ENCODE measurements around the gene DOC2B. TPM values are rescaled to one million over a fixed set of nuclear protein-coding genes. Genes with fewer than 3 reads are reported as not detected.

DOC2B gene
- polyA plus RNA-seq, 1 donor (not counting 4 experiments of a cell fraction or from before 2014, with no cell fraction given), result not detected

GRCh38 chr17:148757-149156 is 32.7 kb downstream of the DOC2B start:
- no peak for TF ChIP-seq EZH2 (IDR thresholded peaks at IDR 0.05; ENCODE audit: low read length)
- TF ChIP-seq CTCF (optimal IDR thresholded peaks at IDR 0.05 in 1 of 3, IDR thresholded peaks at IDR 0.05 in 1 of 3, conservative IDR thresholded peaks at IDR 0.05 in 1 of 3; ENCODE audit: extremely low read depth in 1 of 3, insufficient read depth in 2 of 3, low read length in 3 of 3), result no peak
- no peak overlapping the region for H3K27ac ChIP-seq (ENCODE audit: control insufficient read depth, insufficient read depth, low read length)
- no peaks in the 10 kb centered on the region for H3K4me1 ChIP-seq (ENCODE audit: control insufficient read depth, extremely low read depth, insufficient read depth, low read length)
- H3K79me2 ChIP-seq (ENCODE audit: control insufficient read depth, insufficient read depth, low read length), result no peaks in the 10 kb centered on the region
- FAIRE-seq (no peak), DNase-seq (ENCODE audit: low read depth, low spot score) (no peak)
- no peaks in the 10 kb centered on the region for H3K27me3 ChIP-seq (ENCODE audit: control insufficient read depth, extremely low read depth, insufficient read depth, low read length)
- H4K20me1 ChIP-seq (ENCODE audit: control insufficient read depth, extremely low read depth, insufficient read depth, low read length), result no peaks in the 10 kb centered on the region
- dilution Hi-C loops (cut with MboI; ENCODE audit: extremely low pct_ligation_motif_present, low sequenced_read_pairs), result no loop called here
- no peak overlapping the region for H2AFZ ChIP-seq (ENCODE audit: control insufficient read depth, low read length)
- H3K4me3 ChIP-seq (ENCODE audit: control insufficient read depth in 2 of 3, extremely low read depth in 1 of 3, insufficient read depth in 2 of 3, low read depth in 1 of 3, low read length in 3 of 3), result no peak overlapping the region
- H3K9me3 ChIP-seq (ENCODE audit: control insufficient read depth, low read depth, low read length), result no peaks in the 10 kb centered on the region
- no peak overlapping the region for H3K4me2 ChIP-seq (ENCODE audit: control insufficient read depth, extremely low read depth, insufficient read depth, low read depth, low read length)
- H3K36me3 ChIP-seq (ENCODE audit: control insufficient read depth in 2 of 2, extremely low read depth in 1 of 2, insufficient read depth in 2 of 2, low read length in 2 of 2), result no peaks in the 10 kb centered on the region
- no peak overlapping the region for H3K9ac ChIP-seq (ENCODE audit: control insufficient read depth, extremely low read depth, insufficient read depth, low read length)
- H3K9me1 ChIP-seq (ENCODE audit: control insufficient read depth, extremely low read depth, insufficient read depth, low read length), result no peaks in the 10 kb centered on the region

DNA sequence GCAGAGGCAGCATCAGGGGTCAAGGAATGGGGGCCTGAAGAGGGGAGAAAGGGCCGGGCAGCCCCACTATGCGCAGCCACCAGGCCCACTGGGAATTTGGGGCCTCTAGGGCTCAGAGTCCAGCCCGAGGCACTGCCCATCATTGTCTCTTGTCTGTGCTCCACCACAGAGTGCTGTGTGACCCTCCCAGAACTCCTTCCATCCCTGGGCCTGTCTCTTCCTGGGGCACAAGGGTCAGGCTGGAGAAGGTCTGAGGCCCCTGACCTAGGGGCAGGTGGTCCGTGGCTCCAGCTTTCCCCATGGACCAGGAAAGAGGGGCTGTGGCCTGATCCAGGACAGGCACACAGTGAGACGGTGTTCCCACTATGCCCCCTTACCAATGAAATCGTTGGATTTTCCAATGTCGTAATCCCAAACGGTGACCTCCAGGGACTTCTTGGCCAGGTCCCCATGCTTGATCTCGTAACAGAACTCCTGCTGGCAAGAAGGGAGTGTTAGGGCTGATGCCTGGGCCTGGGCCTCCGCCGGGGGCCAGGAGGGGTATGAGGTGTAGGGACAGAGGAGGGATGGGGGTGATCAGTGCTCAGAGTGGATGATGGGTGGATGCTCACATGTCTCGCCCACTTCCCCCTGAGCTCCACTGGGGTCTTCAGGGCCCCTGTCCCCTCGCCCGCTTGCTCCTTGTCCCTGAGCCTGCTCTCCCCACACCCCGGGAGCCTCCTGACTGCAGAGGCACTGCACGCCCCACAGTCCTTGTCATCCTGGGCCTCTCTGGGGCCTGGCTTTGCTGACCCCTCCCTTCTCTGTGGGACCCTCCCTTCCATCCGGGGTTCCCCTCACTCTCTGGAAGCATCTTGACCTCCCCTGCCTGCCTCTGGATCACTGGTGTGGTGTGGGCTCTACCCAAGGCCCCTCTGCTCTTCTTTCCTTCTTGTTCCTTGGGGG is 33.4 kb downstream of the DOC2B start:
- Histone ChIP-seq H3K9me1 (ENCODE audit: control insufficient read depth, extremely low read depth, insufficient read depth, low read length) (no peaks in the 10 kb centered on the region), H3K4me2 (ENCODE audit: control insufficient read depth, extremely low read depth, insufficient read depth, low read depth, low read length) (no peak overlapping the region), H3K9me3 (ENCODE audit: control insufficient read depth, low read depth, low read length) (no peaks in the 10 kb centered on the region), H4K20me1 (ENCODE audit: control insufficient read depth, extremely low read depth, insufficient read depth, low read length) (no peaks in the 10 kb centered on the region), H3K4me3 (ENCODE audit: control insufficient read depth in 2 of 3, extremely low read depth in 1 of 3, insufficient read depth in 2 of 3, low read depth in 1 of 3, low read length in 3 of 3) (no peak overlapping the region), H3K79me2 (ENCODE audit: control insufficient read depth, insufficient read depth, low read length) (no peaks in the 10 kb centered on the region), H3K4me1 (ENCODE audit: control insufficient read depth, extremely low read depth, insufficient read depth, low read length) (no peaks in the 10 kb centered on the region), H3K27ac (ENCODE audit: control insufficient read depth, insufficient read depth, low read length) (no peak overlapping the region), H3K36me3 (ENCODE audit: control insufficient read depth in 2 of 2, extremely low read depth in 1 of 2, insufficient read depth in 2 of 2, low read length in 2 of 2) (no peaks in the 10 kb centered on the region), H3K9ac (ENCODE audit: control insufficient read depth, extremely low read depth, insufficient read depth, low read length) (no peak overlapping the region), H2AFZ (ENCODE audit: control insufficient read depth, low read length) (no peak overlapping the region), H3K27me3 (ENCODE audit: control insufficient read depth, extremely low read depth, insufficient read depth, low read length) (no peaks in the 10 kb centered on the region)
- FAIRE-seq (no peak), DNase-seq (ENCODE audit: low read depth, low spot score) (no peak)
- dilution Hi-C loops (cut with MboI; ENCODE audit: extremely low pct_ligation_motif_present, low sequenced_read_pairs), result no loop called here
- TF ChIP-seq EZH2 (IDR thresholded peaks at IDR 0.05; ENCODE audit: low read length) (no peak), CTCF (optimal IDR thresholded peaks at IDR 0.05 in 1 of 3, IDR thresholded peaks at IDR 0.05 in 1 of 3, conservative IDR thresholded peaks at IDR 0.05 in 1 of 3; ENCODE audit: extremely low read depth in 1 of 3, insufficient read depth in 2 of 3, low read length in 3 of 3) (no peak)
